AG09319 (cell line): ENCODE measurements around the gene POLR2F.

ENCODE experiments used
- DNase-seq: peaks from one replicate; pipeline ENCODE4 v3.0.0-alpha.2; 2010; ENCODE audit warnings: low read depth; ENCODE audit errors: extremely low read depth
- TF ChIP-seq, protein P1 (sequence below): IDR thresholded peaks from 2 replicates; pipeline ENCODE4 v1.5.1; 2011; ENCODE audit warnings: low read depth, mild to moderate bottlenecking, inconsistent platforms, low read length, moderate library complexity

POLR2F gene

DNA sequence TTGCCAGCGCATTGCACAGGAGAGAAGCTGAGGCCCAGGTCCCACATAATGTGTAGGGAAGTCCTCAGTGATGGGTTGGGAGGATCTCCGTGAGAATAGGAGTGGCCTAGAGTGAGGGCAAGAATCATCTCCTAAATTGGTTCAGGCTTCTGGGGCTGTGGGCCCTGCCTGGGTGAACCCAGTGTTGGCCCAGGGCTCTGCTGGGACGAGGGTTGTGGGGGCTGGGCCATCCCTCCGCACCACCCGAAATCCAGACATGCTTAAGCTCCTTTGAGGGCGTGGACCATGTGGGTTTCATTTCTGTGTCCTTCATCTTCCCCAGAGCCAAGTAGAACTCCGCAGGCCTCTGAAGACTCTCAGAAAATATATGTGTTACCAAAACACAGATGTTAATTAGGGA is 43.7 kb upstream of the POLR2F start:
- DNase-seq: peak; percentile 63
- TF ChIP-seq, protein P1, sequence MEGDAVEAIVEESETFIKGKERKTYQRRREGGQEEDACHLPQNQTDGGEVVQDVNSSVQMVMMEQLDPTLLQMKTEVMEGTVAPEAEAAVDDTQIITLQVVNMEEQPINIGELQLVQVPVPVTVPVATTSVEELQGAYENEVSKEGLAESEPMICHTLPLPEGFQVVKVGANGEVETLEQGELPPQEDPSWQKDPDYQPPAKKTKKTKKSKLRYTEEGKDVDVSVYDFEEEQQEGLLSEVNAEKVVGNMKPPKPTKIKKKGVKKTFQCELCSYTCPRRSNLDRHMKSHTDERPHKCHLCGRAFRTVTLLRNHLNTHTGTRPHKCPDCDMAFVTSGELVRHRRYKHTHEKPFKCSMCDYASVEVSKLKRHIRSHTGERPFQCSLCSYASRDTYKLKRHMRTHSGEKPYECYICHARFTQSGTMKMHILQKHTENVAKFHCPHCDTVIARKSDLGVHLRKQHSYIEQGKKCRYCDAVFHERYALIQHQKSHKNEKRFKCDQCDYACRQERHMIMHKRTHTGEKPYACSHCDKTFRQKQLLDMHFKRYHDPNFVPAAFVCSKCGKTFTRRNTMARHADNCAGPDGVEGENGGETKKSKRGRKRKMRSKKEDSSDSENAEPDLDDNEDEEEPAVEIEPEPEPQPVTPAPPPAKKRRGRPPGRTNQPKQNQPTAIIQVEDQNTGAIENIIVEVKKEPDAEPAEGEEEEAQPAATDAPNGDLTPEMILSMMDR: no peak

DNA sequence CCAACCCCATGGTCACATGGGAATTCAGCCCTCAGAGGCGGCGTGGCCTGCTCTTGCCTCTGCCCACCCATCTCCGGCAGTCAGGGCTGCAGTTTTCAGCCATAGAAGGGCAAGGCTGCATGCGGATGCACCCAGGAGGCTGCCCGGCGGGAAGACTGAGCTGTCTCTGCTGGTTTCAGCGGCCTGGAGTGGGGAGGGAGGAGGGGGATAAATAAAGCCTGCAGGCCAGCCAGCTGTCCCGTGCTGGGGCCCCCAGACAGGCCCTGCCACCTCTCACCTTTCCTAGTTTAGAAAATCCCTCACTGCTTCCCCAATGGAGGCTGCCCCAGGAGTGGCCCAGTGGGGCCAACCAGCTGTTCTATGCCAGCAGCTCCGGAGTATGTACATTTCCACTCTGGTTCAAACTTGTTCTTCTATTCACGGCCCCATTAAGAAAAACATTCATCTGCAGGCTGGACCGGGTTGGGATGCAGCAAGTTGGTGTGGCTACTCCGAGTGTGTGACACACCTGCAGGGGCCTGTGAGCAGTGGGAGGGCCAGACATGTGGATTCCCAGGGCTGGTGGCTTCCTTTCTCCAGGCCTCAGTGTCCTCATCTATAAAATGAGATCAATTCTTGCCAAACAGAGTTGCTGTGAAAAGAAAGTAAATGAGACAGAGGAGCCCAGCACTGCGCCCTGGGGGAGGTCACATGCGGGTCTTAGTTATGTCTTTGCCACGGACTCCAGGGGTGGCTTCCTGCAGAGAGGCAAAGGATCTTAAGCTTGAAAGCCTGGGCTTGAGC is 42.4 kb upstream of the POLR2F start:
- DNase-seq: no peak
- TF ChIP-seq, protein P1: no peak

DNA sequence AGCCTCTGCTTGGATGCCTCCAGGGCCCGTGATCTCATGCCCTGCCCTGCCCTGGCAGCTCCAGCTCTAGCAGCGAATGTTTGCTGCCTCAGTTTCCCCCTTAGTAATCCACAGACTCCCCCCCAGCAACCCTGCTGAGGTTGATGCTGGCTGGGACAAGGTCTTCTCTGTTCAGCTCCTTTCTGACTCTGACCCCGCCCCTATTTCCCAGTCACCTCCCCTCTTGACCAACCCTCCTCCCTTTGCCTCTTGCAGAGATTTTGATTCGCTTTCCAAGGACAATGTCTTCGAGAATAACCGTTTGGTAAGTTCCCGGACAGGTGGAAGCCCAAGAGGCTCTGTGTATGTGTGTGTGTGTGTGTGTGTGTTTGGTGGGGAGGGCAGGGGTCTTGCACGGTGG is 41.8 kb upstream of the POLR2F start:
- TF ChIP-seq, protein P1: no peak
- DNase-seq: no peak

DNA sequence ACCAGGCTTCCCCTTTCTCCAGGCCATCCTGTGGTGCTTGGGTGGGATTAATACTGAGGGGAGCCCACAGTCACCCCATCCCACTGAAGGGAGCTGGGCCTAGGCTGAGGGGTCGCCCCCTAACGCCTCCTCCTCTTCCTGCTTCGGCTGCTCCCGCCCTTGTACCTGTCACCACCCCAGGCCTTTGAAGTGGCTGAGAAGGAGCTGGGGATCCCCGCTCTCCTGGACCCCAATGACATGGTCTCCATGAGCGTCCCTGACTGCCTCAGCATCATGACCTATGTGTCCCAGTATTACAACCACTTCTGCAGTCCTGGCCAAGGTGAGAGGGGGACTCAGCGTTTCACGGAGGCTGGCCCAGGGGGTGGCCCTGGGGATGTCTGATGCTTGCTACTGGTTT is 41.3 kb upstream of the POLR2F start:
- TF ChIP-seq, protein P1: no peak

DNA sequence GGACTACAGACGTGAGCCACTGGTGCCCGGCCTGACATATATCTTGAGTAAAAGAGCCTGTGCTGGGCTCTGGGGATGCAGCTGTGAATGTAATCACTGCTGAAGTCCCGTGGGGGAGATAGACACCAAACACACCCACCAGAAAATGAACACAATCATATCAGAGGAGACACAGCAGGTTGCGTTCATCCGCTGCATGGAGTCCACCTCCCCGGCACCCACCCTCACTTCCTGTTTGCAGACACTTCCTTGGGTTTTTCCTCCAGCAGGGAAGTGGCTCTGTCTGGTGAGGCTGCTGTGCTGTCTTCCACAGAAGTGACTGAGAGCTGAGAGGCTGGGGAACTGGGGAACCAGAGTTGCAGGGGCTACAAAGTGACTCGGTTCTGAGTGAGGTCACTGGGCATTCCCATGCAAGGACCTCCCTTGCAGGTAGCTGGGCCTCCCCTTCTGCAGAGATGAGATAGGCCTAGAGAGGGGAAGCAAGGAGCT is 40.2 kb upstream of the POLR2F start:
- TF ChIP-seq, protein P1: no peak
- no peak for DNase-seq

More for the DNA sequence above, 41.3 kb upstream of the POLR2F start:
- no peak for DNase-seq

DNA sequence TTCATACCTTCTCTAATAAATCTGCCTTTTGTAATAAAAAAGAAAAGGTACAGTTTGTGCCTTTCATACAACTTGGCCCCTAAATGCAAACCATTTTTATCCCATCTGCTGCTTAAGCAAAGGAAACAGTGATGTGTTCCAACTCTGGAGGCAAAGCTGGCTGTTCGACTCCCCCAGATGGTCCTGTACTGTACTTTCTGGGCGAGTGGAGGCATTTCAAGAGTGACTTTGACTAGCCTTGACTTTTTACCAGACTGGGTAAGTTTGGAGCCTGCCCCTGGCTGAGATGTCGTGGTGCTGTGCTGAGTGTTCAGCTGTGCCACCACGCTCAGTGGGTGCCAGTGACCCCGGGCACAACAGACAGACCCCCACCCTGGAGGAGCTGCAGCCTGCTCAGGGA is 37.2 kb upstream of the POLR2F start:
- no peak for DNase-seq
- TF ChIP-seq, protein P1: no peak

DNA sequence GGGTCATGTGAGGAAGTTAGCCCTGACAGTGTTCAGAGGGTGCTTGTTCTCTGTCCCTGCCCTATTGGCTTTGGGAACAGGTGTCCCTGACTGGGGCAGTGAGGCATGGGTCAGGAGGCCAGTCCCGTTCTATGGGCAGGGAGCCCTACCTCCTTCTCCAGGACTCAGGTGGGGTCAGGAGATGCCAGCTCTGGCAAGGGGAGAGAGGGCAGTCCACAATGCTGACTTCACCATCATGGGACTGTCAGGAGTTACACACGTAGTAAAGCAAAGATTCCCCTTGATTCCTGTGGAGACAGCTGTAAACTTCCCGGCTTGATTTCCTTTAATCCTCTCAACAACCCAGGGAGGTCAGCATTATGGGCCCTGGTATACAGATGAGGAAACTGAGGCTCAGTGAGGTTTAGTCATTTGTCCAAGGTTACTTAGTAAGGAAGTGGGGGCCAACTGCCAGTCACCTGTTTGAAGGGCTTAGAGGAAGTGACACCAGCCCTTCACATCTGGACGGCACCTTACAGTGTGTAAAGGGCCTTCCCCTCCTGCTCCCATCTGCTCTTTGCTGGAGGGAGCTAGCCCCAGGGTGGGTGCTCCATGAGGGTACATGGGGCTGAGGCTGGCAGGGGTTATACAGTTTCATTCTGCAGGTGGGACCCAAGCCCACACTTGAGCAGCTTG is 35.5 kb upstream of the POLR2F start:
- DNase-seq: no peak
- TF ChIP-seq, protein P1: no peak
